Activated CD4-positive, CD25-positive, alpha-beta regulatory T cell treated with anti-CD3 and anti-CD28 coated beads, Interleukin-2, amount 50 U/mL, for 16 hours (primary cell): ENCODE results near the gene ZNF281.
"Not testable (repeated sequence)": the region's sequence is repeated elsewhere in the genome, so short reads cannot be mapped to it uniquely, and the experiment has no call there.

ENCODE experiments used
- DNase-seq: peaks from one replicate; pipeline ENCODE4 v3.0.0-alpha.2; 2020; ENCODE audit warnings: low read depth, low spot score

ZNF281 gene

GRCh38 chr1:200365897-200366426 is 43.9 kb downstream of the ZNF281 start:
- no peak for DNase-seq

- no peak for DNase-seq
Observed at GRCh38 chr1:200364831-200365230, 45.0 kb downstream of the ZNF281 start.

GRCh38 chr1:200364091-200364759 is 45.6 kb downstream of the ZNF281 start:
- DNase-seq = no peak

DNA sequence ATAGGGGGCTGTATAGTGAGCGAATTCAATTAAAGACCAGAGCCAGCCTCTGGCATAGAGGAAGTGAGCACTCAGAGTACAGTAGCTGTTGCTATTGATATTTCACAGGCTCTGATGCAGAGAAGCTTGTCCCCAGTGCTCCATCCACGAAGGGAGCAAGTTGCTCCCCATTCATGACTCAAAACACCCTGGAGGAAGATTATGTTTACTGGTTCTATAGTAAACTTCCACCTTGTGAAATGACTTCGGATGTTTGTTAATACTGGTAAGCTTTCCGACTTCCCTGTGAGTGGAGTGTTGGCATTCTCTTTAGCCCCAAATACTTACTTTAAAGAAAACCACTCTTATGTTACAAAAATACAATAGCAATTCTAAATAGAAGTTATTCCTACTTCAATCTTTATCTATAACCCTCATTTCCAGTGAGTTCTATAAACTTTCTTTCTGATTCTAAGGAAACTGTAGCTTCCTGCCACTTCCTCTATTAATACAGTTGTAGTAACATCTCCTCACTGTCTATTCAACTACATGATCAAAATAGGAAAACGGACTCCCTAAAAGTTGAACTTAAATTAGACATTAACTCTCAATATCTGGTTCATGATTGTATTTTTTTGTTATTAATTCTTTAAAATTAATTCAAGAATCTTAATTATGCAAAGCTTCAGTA is 46.4 kb downstream of the ZNF281 start:
- no peak for DNase-seq

- no peak for DNase-seq
Observed at GRCh38 chr1:200362421-200362820, 47.4 kb downstream of the ZNF281 start.

DNA sequence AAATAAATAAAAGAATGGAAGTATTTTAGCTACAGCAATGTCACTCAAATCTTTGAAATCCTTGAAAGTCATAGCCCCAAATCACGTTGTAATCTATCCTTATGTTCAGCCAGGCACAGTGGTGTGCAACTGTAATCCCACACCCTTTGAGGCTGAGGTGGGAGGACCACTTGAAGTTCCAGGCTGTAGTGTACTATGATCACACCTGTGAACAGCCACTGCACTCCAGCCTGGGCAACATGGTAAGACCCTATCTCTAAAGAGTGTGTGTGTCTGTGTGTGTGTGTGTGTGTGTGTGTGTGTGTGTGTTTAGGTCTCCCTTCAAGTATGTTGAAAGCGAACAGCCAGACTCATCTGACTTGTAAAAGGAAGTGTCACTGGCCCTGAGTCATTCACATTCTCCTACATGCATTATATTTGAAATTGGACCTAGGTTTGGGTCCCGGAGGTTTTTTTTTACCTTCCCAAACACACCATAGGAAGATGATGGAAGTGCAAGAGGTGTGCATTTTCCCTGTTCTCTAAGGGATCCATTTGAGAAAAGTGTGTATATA is 50.1 kb downstream of the ZNF281 start:
- no peak for DNase-seq

DNA sequence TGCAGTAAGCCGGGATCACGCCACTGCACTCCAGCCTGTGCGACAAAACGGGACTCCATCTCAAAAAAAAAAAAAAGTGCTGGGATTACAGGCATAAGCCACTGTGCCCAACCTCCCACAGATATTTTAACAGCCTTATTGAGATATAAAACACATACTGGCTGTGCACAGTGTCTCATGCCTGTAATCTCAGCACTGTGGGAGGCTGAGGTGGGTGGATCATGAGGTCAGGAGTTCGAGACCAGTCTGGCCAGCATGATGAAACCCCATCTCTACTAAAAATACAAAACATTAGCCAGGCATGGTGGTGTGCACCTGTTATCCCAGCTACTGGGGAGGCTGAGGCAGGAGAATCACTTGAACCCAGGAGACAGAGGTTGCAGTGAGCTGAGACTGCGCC is 51.9 kb downstream of the ZNF281 start:
- not testable (repeated sequence) for DNase-seq

GRCh38 chr1:200355801-200356200 is 54.0 kb downstream of the ZNF281 start:
- no peak for DNase-seq
